ENCODE measurements around the gene GYS1.

GYS1 gene

GRCh38 chr19:48963371-48964204 is 29.5 kb downstream of the GYS1 start:
- DNase-seq (ENCODE audit: low read depth), result peak; percentile 33

GRCh38 chr19:48962849-48963165 is 30.3 kb downstream of the GYS1 start:
- no peak for DNase-seq (ENCODE audit: low read depth)

GRCh38 chr19:48962029-48962848 is 30.9 kb downstream of the GYS1 start:
- no peak for DNase-seq (ENCODE audit: low read depth)

- no peak for DNase-seq (ENCODE audit: low read depth)
Observed at GRCh38 chr19:48961673-48962028, 31.5 kb downstream of the GYS1 start.

GRCh38 chr19:48961051-48961649 is 32.0 kb downstream of the GYS1 start:
- DNase-seq (ENCODE audit: low read depth), result no peak

GRCh38 chr19:48959341-48960239 is 33.5 kb downstream of the GYS1 start:
- DNase-seq (ENCODE audit: low read depth), result no peak

GRCh38 chr19:48958006-48958405 is 35.1 kb downstream of the GYS1 start:
- no peak for DNase-seq (ENCODE audit: low read depth)

GRCh38 chr19:48955308-48955958 is 37.7 kb downstream of the GYS1 start:
- DNase-seq (ENCODE audit: low read depth), result no peak

- peak; percentile 76 for DNase-seq (ENCODE audit: low read depth)
Observed at GRCh38 chr19:48954595-48955307, 38.4 kb downstream of the GYS1 start, which contains the start of gene BAX. TSS of gene BAX (plus strand) at chr19:48954875. CDS start at chr19:48954929, 54 bp downstream.

GRCh38 chr19:48953990-48954594 is 39.0 kb downstream of the GYS1 start:
- no peak for DNase-seq (ENCODE audit: low read depth)

- DNase-seq (ENCODE audit: low read depth), result no peak
Observed at GRCh38 chr19:48953141-48953540, 40.0 kb downstream of the GYS1 start.

- no peak for DNase-seq (ENCODE audit: low read depth)
Observed at GRCh38 chr19:48950830-48951519, 42.1 kb downstream of the GYS1 start.

- DNase-seq (ENCODE audit: low read depth), result no peak
Observed at GRCh38 chr19:48950159-48950558, 43.0 kb downstream of the GYS1 start.

- DNase-seq (ENCODE audit: low read depth), result no peak
Observed at GRCh38 chr19:48947258-48947542, 45.9 kb downstream of the GYS1 start.

GRCh38 chr19:48946463-48947257 is 46.4 kb downstream of the GYS1 start:
- no peak for DNase-seq (ENCODE audit: low read depth)

GRCh38 chr19:48945817-48946216 is 47.3 kb downstream of the GYS1 start:
- no peak for DNase-seq (ENCODE audit: low read depth)

- DNase-seq (ENCODE audit: low read depth), result no peak
Observed at GRCh38 chr19:48945415-48945814, 47.7 kb downstream of the GYS1 start.

GRCh38 chr19:48943081-48943480 is 50.0 kb downstream of the GYS1 start:
- no peak for DNase-seq (ENCODE audit: low read depth)

- no peak for DNase-seq (ENCODE audit: low read depth)
Observed at GRCh38 chr19:48940902-48941301, 52.2 kb downstream of the GYS1 start.

Measured in stimulated activated CD8-positive, alpha-beta memory T cell treated with anti-CD3 and anti-CD28 coated beads, Interleukin-12 subunit alpha, Interleukin-12 subunit beta, amount 100 ng/mL, for 1 hour (primary cell).